Naive B cell (primary cell): ENCODE data around the gene MUC4. TPM values are rescaled to one million over a fixed set of nuclear protein-coding genes. Genes with fewer than 3 reads are reported as not detected.
A peak's percentile ranks its signal among the peaks of the same experiment; 100 is the strongest.
"Not testable (repeated sequence)": the region's sequence is repeated elsewhere in the genome, so short reads cannot be mapped to it uniquely, and the experiment has no call there.

Experiments
- ATAC-seq, 2 donors: fragments of 150-1000 bp; cut with Tn5 transposase; 2 replicates each; pipeline ENCODE4 v1.10.0; 2021; ENCODE audit warnings: low read depth in 2 of 2, mild to moderate bottlenecking in 2 of 2, moderate library complexity in 2 of 2
- DNase-seq: peaks from one replicate; pipeline ENCODE4 v3.0.0; 2022
- H3K27ac Mint-ChIP-seq, 6 donors: one replicate each; pipeline ENCODE4 v1.8.0; 2020 to 2022; ENCODE audit warnings: mild to moderate bottlenecking in 6 of 6, mixed read lengths in 6 of 6, moderate library complexity in 5 of 6, inconsistent platforms in 2 of 6
- H3K27me3 Mint-ChIP-seq, 3 donors: one replicate each; pipeline ENCODE4 v1.8.0; 2021 to 2022; ENCODE audit warnings: mixed read lengths in 3 of 3, mild to moderate bottlenecking in 1 of 3
- H3K36me3 Mint-ChIP-seq, 2 donors: one replicate each; pipeline ENCODE4 v1.8.0; 2020 to 2022; ENCODE audit warnings: mixed read lengths in 2 of 2, inconsistent platforms in 1 of 2, mild to moderate bottlenecking in 1 of 2
- H3K4me1 Mint-ChIP-seq, 3 donors: one replicate each; pipeline ENCODE4 v1.8.0; 2020 to 2022; ENCODE audit warnings: mixed read lengths in 3 of 3, inconsistent platforms in 1 of 3, mild to moderate bottlenecking in 1 of 3, moderate library complexity in 1 of 3
- H3K4me3 Mint-ChIP-seq, 8 donors: one replicate each; pipeline ENCODE4 v1.8.0; 2020 to 2022; ENCODE audit warnings: mild to moderate bottlenecking in 8 of 8, mixed read lengths in 8 of 8, moderate library complexity in 8 of 8, inconsistent platforms in 2 of 8
- H3K9me3 Mint-ChIP-seq, 7 donors: one replicate each; pipeline ENCODE4 v1.8.0; 2020 to 2022; ENCODE audit warnings: mixed read lengths in 7 of 7, mild to moderate bottlenecking in 5 of 7, inconsistent platforms in 2 of 7, moderate library complexity in 1 of 7
- polyA plus RNA-seq, 6 donors: library from polyadenylated mRNA; unstranded; fragments of 300-500 nt; fragmentation: Illumina TruSeq; gene quantifications; one replicate each; pipeline ENCODE4 v1.2.3, GENCODE V29; 2021; ENCODE audit warnings: low read depth in 6 of 6

MUC4 gene
- polyA plus RNA-seq, 6 donors from 2014 or later = 0.03 to 0.19 (median 0.07) TPM; not detected in 1

- H3K4me3 Mint-ChIP-seq = no peak overlapping the region
- H3K27ac Mint-ChIP-seq = no peak overlapping the region
- no peak for DNase-seq
- H3K36me3 Mint-ChIP-seq = peaks cover 11 to 12% of the 10 kb centered on the region in 2 donors
- H3K9me3 Mint-ChIP-seq = no peaks in the 10 kb centered on the region
- no peaks in the 10 kb centered on the region for H3K4me1 Mint-ChIP-seq
- ATAC-seq = no peak
- peaks cover 0 to 8% (median 0%) of the 10 kb centered on the region in 3 donors for H3K27me3 Mint-ChIP-seq
These were observed 72.1 kb downstream of the MUC4 start for GRCh38 chr3:195739561-195740111.

GRCh38 chr3:195738274-195739044, 73.3 kb downstream of the MUC4 start:
- H3K4me1 Mint-ChIP-seq = no peaks in the 10 kb centered on the region
- H3K9me3 Mint-ChIP-seq = no peaks in the 10 kb centered on the region
- no peak overlapping the region for H3K27ac Mint-ChIP-seq
- ATAC-seq (no peak), DNase-seq (no peak)
- peaks cover 0 to 1% (median 0%) of the 10 kb centered on the region in 3 donors for H3K27me3 Mint-ChIP-seq
- peaks cover 11 to 13% of the 10 kb centered on the region in 2 donors for H3K36me3 Mint-ChIP-seq
- H3K4me3 Mint-ChIP-seq = no peak overlapping the region

- H3K27me3 Mint-ChIP-seq, H3K27ac Mint-ChIP-seq, H3K4me1 Mint-ChIP-seq, ATAC-seq, DNase-seq, H3K9me3 Mint-ChIP-seq, H3K4me3 Mint-ChIP-seq: not testable (repeated sequence)
- peaks cover 11 to 13% of the 10 kb centered on the region in 2 donors for H3K36me3 Mint-ChIP-seq
These were observed 73.9 kb downstream of the MUC4 start for GRCh38 chr3:195737782-195738181.

DNA sequence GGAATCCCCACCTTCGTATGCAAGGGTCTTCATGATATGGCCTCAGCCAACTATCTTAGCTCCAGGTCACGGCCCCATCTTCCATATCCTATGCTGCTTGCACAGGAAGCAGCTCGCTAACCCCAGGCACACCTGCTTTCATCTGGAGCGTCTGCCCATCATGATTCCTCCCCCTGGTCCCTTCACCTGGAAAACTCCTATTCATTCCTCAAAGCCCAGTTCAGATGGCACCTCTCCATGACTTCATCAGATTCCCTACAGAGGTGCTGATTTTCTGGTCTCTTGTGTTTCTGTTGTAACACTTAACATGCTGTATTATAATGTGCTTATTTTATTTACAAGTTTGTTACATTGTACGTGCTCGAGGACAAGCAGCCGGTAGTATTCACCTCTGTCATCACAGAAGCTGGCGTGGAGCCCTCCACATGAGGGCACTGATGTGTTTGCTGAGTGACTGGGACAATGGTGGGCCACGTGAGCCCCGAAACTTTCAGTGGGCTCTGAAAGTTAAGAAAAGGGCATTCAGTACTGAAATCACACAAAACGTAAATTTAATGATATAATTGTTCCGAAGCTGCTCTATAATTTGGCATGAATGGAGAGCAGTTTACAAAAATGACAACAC, 74.8 kb downstream of the MUC4 start:
- H3K36me3 Mint-ChIP-seq = peaks cover 11 to 13% of the 10 kb centered on the region in 2 donors
- H3K4me3 Mint-ChIP-seq = no peak overlapping the region
- no peaks in the 10 kb centered on the region for H3K27me3 Mint-ChIP-seq
- DNase-seq (no peak), ATAC-seq (no peak)
- no peaks in the 10 kb centered on the region for H3K9me3 Mint-ChIP-seq
- no peaks in the 10 kb centered on the region for H3K4me1 Mint-ChIP-seq
- peak overlapping the region in 2 of 6 donors; percentile 1 to 15 for H3K27ac Mint-ChIP-seq

GRCh38 chr3:195735036-195735695, 76.6 kb downstream of the MUC4 start:
- H3K36me3 Mint-ChIP-seq = peaks cover 11 to 29% of the 10 kb centered on the region in 2 donors
- DNase-seq = no peak
- no peak for ATAC-seq
- H3K27me3 Mint-ChIP-seq = no peaks in the 10 kb centered on the region
- no peak overlapping the region for H3K4me3 Mint-ChIP-seq
- no peak overlapping the region for H3K27ac Mint-ChIP-seq
- H3K9me3 Mint-ChIP-seq = no peaks in the 10 kb centered on the region
- no peaks in the 10 kb centered on the region for H3K4me1 Mint-ChIP-seq

GRCh38 chr3:195732940-195733339, 78.8 kb downstream of the MUC4 start:
- H3K27me3 Mint-ChIP-seq = no peaks in the 10 kb centered on the region
- no peak for DNase-seq
- H3K4me1 Mint-ChIP-seq = no peaks in the 10 kb centered on the region
- ATAC-seq = no peak
- peaks cover 15 to 38% of the 10 kb centered on the region in 2 donors for H3K36me3 Mint-ChIP-seq
- no peak overlapping the region for H3K27ac Mint-ChIP-seq
- H3K9me3 Mint-ChIP-seq = no peaks in the 10 kb centered on the region
- H3K4me3 Mint-ChIP-seq = no peak overlapping the region

DNA sequence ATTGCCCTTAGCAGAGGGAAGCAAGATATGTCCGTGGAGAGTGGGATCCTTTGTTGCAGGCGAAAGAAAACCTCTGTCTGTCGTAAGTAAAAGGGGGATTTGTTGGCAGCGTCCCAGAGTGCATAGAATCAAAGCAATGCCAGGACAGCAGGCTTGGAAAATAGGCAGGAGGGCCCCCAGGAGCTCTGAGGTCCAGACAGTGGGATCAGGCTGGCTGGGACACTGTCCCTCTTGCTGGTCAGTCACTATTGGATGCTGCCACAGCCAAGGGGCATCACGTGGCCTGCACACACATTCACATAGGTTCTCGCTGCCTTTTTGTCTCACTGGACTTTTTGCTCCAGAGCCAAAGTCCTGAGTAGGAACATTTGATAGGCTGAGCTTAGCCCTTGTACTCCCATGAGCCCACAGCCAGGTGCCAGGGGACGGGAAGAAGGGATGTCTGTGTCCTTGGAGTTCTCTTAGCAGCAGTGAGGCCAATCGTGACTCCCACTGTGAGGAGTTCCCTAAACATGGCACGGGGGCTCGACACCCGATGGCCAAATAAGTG, 80.3 kb downstream of the MUC4 start:
- Mint-ChIP-seq H3K27me3 (no peaks in the 10 kb centered on the region), H3K4me1 (no peaks in the 10 kb centered on the region), H3K36me3 (peaks cover 15 to 38% of the 10 kb centered on the region in 2 donors), H3K27ac (peak overlapping the region in 1 of 6 donors; percentile 67), H3K9me3 (no peaks in the 10 kb centered on the region), H3K4me3 (no peak overlapping the region)
- no peak for DNase-seq
- ATAC-seq = no peak

- ATAC-seq (no peak), DNase-seq (no peak)
- no peak overlapping the region for H3K4me3 Mint-ChIP-seq
- no peaks in the 10 kb centered on the region for H3K27me3 Mint-ChIP-seq
- peaks cover 3 to 26% of the 10 kb centered on the region in 2 donors for H3K36me3 Mint-ChIP-seq
- no peak overlapping the region for H3K27ac Mint-ChIP-seq
- no peaks in the 10 kb centered on the region for H3K4me1 Mint-ChIP-seq
- no peaks in the 10 kb centered on the region for H3K9me3 Mint-ChIP-seq
These were observed 82.1 kb downstream of the MUC4 start for GRCh38 chr3:195729476-195730251.

GRCh38 chr3:195728789-195729188, 82.9 kb downstream of the MUC4 start:
- not testable (repeated sequence) for H3K4me1 Mint-ChIP-seq

GRCh38 chr3:195727606-195728195, 84.0 kb downstream of the MUC4 start:
- H3K27me3 Mint-ChIP-seq = no peaks in the 10 kb centered on the region
- ATAC-seq (peak in 1 of 2 donors; percentile 28), DNase-seq (no peak)
- no peak overlapping the region for H3K27ac Mint-ChIP-seq
- H3K4me1 Mint-ChIP-seq = no peaks in the 10 kb centered on the region
- peaks cover 3 to 25% of the 10 kb centered on the region in 2 donors for H3K36me3 Mint-ChIP-seq
- no peak overlapping the region for H3K4me3 Mint-ChIP-seq
- no peaks in the 10 kb centered on the region for H3K9me3 Mint-ChIP-seq

More at GRCh38 chr3:195728789-195729188, 82.9 kb downstream of the MUC4 start:
- peaks cover 3 to 25% of the 10 kb centered on the region in 2 donors for H3K36me3 Mint-ChIP-seq
- H3K27me3 Mint-ChIP-seq, DNase-seq, H3K9me3 Mint-ChIP-seq, H3K4me3 Mint-ChIP-seq, H3K27ac Mint-ChIP-seq, ATAC-seq: not testable (repeated sequence)

DNA sequence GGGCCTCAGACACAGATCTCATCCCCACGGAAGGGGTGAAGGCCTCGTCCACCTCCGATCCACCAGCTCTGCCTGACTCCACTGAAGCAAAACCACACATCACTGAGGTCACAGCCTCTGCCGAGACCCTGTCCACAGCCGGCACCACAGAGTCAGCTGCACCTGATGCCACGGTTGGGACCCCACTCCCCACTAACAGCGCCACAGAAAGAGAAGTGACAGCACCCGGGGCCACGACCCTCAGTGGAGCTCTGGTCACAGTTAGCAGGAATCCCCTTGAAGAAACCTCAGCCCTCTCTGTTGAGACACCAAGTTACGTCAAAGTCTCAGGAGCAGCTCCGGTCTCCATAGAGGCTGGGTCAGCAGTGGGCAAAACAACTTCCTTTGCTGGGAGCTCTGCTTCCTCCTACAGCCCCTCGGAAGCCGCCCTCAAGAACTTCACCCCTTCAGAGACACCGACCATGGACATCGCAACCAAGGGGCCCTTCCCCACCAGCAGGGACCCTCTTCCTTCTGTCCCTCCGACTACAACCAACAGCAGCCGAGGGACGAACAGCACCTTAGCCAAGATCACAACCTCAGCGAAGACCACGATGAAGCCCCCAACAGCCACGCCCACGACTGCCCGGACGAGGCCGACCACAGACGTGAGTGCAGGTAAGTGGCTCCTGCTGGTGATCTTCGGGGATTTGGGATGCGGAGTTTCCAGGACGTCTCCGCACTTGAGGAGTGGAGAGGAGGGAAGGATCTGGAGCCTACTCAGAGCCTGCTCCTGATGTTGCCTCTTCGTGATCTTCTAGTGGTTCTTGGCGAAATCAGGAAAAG, 85.6 kb downstream of the MUC4 start:
- DNase-seq, ATAC-seq, H3K4me1 Mint-ChIP-seq, H3K27me3 Mint-ChIP-seq, H3K9me3 Mint-ChIP-seq: not testable (repeated sequence)
- Mint-ChIP-seq H3K36me3 (peaks cover 3 to 18% of the 10 kb centered on the region in 2 donors), H3K4me3 (peak overlapping the region in 1 of 8 donors; percentile 22), H3K27ac (peak overlapping the region in 1 of 6 donors; percentile 58)

DNA sequence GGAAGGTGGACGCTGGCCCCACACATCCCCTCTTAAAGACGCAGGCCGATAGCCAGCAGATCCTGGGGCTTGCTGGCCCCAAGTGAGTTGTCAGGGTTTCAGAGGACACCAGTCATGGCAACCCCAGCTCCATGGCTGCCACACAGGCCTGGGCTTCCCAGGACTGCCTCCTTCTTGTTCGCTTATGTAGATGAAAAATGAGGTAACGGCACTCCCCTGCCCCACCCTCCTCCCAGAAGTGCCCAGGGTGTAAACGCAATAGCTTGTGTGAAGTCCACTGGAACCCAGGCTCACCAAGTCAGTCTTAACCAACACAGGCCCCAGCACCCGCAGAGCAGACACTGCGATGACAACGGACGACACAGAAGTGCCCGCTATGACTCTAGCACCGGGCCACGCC, 87.4 kb downstream of the MUC4 start:
- H3K9me3 Mint-ChIP-seq, H3K27ac Mint-ChIP-seq, ATAC-seq, H3K36me3 Mint-ChIP-seq, DNase-seq, H3K4me1 Mint-ChIP-seq, H3K27me3 Mint-ChIP-seq, H3K4me3 Mint-ChIP-seq: not testable (repeated sequence)
